Measurements from ENCODE around the gene SLC27A4. TPM values are rescaled to one million over a fixed set of nuclear protein-coding genes. Genes with fewer than 3 reads are reported as not detected.

SLC27A4 gene
- total and polyA plus RNA-seq, 10 of the 15 experiments (the other 5 are each of a cell fraction or from before 2014, with no cell fraction given) = 0.13 to 14.0 (median 7.6) TPM

- no peak for TF ChIP-seq CUX1 (IDR thresholded peaks at IDR 0.05; ENCODE audit: insufficient replicate concordance, low read depth, low read length)
- TF ChIP-seq IRF5 (IDR thresholded peaks at IDR 0.05; ENCODE audit: borderline replicate concordance) = no peak
- TF ChIP-seq ZBTB40 (IDR thresholded peaks at IDR 0.05; ENCODE audit: borderline replicate concordance) = no peak
- TF ChIP-seq WRNIP1 (IDR thresholded peaks at IDR 0.05; ENCODE audit: borderline replicate concordance, low read depth, low read length) = no peak
- no peak for TF ChIP-seq EZH2 (IDR thresholded peaks at IDR 0.05; ENCODE audit: borderline replicate concordance, control insufficient read depth, low read depth, low read length)
Observed at GRCh38 chr9:128382261-128382660, 41.9 kb downstream of the SLC27A4 start (continued).

Measured in GM12878 (cell line).